Endothelial cell of umbilical vein (primary cell): ENCODE data around the gene IQSEC3.
"Not testable (repeated sequence)": the region's sequence is repeated elsewhere in the genome, so short reads cannot be mapped to it uniquely, and the experiment has no call there.

Experiments
- EZH2 ChIP-seq: IDR thresholded peaks from 2 replicates; pipeline ENCODE4 v1.6.1; 2012; ENCODE audit warnings: borderline replicate concordance, low read depth, mild to moderate bottlenecking, moderate library complexity, low read length, inconsistent platforms; ENCODE audit not compliant: severe bottlenecking
- POLR2A ChIP-seq: IDR thresholded peaks from 2 replicates; pipeline ENCODE4 v1.6.1; 2012; ENCODE audit warnings: low read depth, mild to moderate bottlenecking, control low read depth, low read length
- TF ChIP-seq, protein P1 (sequence below), 2 donors: IDR thresholded peaks; 1 replicate in 1 of 2; 2 replicates in 1 of 2; pipeline ENCODE4 v1.5.1; 2011; ENCODE audit warnings: low read length in 2 of 2, mild to moderate bottlenecking in 2 of 2, moderate library complexity in 2 of 2, control low read depth in 1 of 2, inconsistent platforms in 1 of 2, low read depth in 1 of 2; ENCODE audit not compliant: insufficient read depth in 1 of 2; ENCODE audit errors: extremely low read depth in 1 of 2

DNA sequence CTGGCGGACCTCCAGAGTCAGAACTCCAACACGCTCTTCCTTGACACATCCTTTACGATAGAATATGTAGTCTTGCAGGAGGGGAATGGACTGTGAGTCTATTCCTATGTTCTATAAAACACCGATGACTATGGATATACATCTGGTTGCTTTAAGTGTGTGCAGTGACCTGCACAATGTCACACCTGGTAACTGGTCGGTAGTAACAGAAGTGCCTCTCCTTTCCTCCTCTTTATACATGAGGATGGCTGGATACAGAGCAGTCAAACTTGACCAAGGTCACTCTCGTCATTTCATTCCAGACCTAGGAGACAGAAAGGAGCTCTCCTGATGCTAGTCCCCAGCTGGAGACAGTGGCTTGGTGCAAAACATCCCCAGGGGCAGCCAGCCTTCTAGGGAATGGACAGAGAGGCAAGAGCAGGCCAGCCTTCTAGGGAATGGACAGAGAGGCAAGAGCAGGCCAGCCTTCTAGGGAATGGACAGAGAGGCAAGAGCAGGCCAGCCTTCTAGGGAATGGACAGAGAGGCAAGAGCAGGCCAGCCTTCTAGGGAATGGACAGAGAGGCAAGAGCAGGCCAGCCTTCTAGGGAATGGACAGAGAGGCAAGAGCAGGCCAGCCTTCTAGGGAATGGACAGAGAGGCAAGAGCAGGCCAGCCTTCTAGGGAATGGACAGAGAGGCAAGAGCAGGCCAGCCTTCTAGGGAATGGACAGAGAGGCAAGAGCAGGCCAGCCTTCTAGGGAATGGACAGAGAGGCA is 21.2 kb upstream of the IQSEC3 start:
- not testable (repeated sequence) for TF ChIP-seq EZH2, POLR2A
- TF ChIP-seq, protein P1, sequence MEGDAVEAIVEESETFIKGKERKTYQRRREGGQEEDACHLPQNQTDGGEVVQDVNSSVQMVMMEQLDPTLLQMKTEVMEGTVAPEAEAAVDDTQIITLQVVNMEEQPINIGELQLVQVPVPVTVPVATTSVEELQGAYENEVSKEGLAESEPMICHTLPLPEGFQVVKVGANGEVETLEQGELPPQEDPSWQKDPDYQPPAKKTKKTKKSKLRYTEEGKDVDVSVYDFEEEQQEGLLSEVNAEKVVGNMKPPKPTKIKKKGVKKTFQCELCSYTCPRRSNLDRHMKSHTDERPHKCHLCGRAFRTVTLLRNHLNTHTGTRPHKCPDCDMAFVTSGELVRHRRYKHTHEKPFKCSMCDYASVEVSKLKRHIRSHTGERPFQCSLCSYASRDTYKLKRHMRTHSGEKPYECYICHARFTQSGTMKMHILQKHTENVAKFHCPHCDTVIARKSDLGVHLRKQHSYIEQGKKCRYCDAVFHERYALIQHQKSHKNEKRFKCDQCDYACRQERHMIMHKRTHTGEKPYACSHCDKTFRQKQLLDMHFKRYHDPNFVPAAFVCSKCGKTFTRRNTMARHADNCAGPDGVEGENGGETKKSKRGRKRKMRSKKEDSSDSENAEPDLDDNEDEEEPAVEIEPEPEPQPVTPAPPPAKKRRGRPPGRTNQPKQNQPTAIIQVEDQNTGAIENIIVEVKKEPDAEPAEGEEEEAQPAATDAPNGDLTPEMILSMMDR (IDR thresholded peaks at IDR 0.05; ENCODE audit: extremely low read depth in 1 of 2, insufficient read depth in 1 of 2, low read depth in 1 of 2, low read length in 2 of 2), result not testable (repeated sequence)
